Activated CD8-positive, alpha-beta memory T cell treated with anti-CD3 and anti-CD28 coated beads for 1 hour (primary cell): Measurements from ENCODE around the gene CSMD2.

ENCODE experiments used
- DNase-seq, 2 donors: peaks; one replicate each; pipeline ENCODE4 v3.0.0-alpha.2; 2020; ENCODE audit warnings: low read depth in 1 of 2; ENCODE audit errors: extremely low read depth in 1 of 2

CSMD2 gene

DNA sequence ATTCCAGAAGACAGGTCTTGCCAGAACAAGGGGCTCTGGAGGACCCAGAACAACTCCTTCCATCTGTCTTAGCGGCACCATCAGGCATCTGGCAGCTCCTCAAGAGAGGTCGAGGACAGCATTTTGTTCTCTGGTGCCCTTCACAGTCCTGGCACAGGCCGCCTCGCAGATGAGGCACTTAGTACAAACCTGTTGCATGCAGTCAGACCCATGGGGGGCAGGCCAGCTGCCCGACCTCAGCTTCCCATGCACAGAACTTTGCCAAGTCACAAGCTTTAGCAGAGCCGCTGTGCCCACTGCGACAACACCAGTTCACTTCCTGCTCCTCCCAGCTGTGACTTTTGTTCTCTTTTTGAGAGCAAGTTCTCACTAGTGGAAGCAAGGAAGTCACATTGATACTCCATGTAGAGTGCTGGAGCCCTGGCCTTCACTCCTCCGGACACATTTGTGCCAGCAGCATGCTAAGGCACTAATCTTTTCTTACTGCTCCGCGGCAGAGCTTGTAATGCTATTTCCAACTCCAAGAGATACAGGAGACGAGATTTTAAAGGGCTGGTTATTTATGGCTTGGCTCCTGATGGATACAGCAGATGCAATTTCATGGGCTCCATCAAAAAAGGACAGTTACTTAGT lies 256.6 kb downstream of the CSMD2 start:
- no peak for DNase-seq

- DNase-seq: no peak
Measured at GRCh38 chr1:33906156-33906555, 258.9 kb downstream of the CSMD2 start.

DNA sequence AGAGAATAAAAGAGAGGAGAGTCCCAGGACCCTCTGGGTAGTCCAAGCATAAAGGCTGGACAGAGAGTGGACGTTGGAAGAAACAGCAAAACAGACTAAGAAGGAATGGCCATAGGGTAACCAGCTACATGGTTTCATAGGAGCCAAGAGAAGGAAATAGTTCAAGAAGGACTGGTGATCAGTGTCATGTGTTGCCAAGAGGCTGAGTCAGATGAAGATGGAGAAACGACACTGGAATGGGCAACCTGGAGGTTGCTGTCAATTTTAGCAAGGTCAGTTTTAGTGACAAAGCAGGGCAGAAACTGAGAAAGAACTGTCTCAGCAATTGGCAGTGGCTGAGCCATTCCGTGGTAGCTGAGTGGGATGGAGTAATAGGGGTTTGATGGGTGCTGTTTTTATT lies 259.8 kb downstream of the CSMD2 start:
- no peak for DNase-seq

DNA sequence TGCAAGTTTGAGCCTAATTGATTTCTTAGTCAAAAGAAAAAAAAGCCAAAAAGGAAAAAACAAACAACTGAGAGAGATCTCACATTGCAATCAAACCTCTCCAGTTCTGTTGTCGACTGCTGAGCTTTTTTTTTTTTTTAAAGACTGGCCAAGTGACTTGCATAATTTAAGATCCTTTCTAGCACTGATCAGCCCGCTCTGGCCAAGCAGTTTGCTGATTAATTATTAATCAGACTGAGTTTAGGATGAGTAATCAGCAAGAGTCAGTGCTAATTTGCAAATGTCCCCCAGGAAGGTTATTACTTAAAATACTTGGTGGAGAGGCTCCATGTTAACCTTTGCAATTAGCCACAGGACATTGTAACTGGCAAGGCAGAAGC lies 261.8 kb downstream of the CSMD2 start:
- no peak for DNase-seq

GRCh38 chr1:33902486-33903209 lies 262.4 kb downstream of the CSMD2 start:
- DNase-seq: no peak

GRCh38 chr1:33899746-33900145 lies 265.3 kb downstream of the CSMD2 start:
- no peak for DNase-seq

- no peak for DNase-seq
Measured at GRCh38 chr1:33898881-33899280, 266.1 kb downstream of the CSMD2 start.

- DNase-seq: no peak
Measured at GRCh38 chr1:33898406-33898805, 266.6 kb downstream of the CSMD2 start.

- no peak for DNase-seq
Measured at GRCh38 chr1:33897092-33897725, 267.8 kb downstream of the CSMD2 start.

DNA sequence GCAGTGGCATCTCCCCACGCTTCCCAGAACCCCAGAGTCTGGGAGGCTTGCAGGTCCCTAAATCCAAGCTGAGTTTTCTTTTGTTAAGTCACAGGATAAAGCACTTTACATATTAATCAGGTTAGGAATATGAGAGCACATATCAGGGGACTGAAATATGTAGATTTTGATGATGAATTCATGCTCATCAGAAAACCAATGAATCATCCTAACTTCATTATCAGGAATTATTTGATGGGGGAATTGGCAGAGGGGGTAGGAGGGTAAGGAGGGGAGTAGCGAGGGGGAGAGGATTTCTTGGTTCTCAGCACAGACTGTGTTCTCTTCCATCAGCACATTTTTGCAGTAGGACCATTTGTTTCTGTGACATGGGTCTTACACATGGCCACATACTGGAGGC lies 269.1 kb downstream of the CSMD2 start:
- no peak for DNase-seq

DNA sequence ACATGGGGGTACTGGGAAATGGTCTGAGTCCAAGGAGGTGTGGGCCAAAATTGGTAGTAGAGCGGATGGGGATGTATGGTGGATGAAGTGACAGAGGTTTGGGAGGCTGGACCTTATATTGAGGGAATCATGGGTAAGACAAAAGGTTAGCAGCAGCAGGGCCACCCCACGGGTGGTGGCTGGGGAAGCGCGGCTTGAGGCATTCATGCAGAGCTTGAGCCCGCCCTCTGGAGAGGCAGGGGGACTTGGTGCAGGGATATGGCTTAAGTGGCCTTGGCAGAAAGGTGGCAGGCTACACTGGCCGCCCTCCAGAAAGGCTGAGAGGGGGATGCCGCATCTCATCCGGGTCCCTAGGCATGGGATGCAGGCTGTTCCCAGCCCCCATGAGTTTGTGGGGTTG lies 269.6 kb downstream of the CSMD2 start:
- DNase-seq: no peak

DNA sequence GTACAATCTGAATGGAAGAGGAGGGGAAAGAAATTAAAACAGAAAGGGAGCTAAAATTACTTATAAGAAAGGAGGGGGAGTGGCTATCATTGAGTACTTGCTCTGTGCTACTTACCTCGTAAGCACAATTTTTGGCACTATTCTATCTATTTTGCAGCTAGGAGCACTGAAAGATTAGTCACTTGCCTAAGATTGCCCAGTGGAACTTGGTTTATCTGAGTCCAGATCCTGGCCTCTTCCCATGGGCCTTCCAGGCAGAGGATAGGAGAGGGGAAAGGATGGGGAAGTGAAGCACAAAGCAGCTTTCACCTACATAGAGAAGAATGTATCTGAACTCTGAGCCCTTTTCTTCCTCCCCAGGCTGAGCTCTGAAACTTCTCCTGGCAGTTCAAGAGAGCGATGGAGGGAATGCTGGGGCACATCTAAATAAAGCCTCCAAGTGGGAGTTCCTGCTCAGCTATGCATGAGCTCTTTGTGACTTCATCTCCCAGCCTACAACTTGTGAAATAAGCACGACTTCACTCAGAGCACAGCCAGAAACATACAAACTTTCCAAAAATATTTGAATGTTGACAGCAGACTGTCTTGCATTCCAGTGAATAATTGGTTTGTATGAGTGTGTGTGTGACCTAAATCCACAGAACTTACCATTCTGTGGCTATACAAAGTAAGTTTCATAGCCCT lies 271.7 kb downstream of the CSMD2 start:
- no peak for DNase-seq

GRCh38 chr1:33886496-33886895 lies 278.5 kb downstream of the CSMD2 start:
- no peak for DNase-seq

- DNase-seq: no peak
Measured at GRCh38 chr1:33880305-33880704, 284.7 kb downstream of the CSMD2 start.

- DNase-seq: no peak
Measured at GRCh38 chr1:33878392-33878791, 286.6 kb downstream of the CSMD2 start.

- no peak for DNase-seq
Measured at GRCh38 chr1:33876970-33877650, 287.9 kb downstream of the CSMD2 start.

DNA sequence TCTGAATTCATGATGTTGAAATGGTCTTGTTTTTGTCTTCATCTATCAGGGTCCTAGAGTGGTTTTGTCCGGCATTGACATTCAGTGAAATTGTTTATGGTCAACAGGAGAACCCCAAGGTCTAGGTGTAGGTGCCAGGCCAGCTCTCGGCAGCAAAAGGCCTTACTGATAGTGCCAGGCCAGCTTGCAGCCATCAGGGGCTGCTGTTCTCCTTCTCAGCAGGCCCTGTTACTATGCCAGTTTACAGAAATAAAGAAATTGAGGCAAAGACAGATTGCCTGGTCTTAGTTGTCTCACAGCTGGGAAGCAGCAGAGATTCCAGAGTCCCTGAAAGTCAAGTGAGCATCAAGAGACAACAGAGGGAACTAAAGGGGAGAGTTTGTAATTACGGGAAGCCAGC lies 289.2 kb downstream of the CSMD2 start:
- no peak for DNase-seq

- no peak for DNase-seq
Measured at GRCh38 chr1:33874636-33875035, 290.4 kb downstream of the CSMD2 start.

DNA sequence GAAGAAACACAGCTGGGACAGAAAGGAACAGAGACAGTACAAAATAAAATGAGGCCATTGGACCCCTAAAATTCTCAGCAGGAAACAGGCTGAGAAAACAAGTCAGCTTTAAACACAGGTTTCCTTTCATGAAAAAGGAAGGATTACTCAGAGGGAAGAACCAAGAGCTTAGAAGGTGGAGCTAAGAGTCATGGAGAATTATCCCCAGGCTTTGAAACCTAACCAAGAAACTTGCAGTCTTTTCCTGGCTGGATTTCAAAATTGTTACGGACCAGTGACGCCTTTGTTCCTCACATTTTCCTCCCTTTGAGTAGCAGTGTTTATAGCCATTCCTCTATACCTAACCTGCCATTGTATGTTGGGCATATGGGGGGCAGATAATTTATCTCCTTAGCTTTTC lies 292.3 kb downstream of the CSMD2 start:
- DNase-seq: no peak

- no peak for DNase-seq
Measured at GRCh38 chr1:33872275-33872674, 292.8 kb downstream of the CSMD2 start.

- DNase-seq: no peak
Measured at GRCh38 chr1:33867684-33868083, 297.3 kb downstream of the CSMD2 start.
